ENCODE measurements around the gene RHOC.

Gene RHOC

DNA sequence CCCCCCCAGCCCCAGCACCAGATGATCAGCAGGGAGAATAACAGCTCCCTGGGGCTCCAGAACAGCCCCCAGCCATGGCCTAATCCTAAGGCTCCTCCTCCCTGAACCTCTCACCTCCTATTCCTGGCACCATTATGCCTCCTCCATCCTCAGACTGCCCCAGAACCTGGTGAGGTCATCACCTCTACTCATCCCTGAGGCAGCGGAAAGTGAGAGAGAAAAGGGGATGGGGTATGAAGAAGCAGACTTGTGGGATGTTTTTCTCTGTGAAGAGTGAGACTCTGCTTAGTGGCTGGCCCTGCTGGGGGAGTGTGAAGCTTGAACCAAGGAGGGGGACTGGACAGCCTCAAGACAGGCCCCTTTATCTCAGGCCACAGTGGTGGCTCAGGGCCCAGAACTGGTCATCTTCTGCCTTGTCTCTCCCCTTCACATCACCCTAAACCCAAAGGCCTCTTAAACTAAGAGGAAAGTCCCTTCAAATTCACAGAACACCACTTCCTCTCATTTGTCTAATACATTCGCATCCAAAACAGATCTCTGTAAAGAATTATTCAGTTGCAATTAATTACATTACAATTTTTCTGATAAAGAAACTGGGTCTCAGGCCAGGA lies 10.4 kb upstream of the RHOC start:
- DNase-seq (ENCODE audit: low read depth in 2 of 2), result no peak

DNA sequence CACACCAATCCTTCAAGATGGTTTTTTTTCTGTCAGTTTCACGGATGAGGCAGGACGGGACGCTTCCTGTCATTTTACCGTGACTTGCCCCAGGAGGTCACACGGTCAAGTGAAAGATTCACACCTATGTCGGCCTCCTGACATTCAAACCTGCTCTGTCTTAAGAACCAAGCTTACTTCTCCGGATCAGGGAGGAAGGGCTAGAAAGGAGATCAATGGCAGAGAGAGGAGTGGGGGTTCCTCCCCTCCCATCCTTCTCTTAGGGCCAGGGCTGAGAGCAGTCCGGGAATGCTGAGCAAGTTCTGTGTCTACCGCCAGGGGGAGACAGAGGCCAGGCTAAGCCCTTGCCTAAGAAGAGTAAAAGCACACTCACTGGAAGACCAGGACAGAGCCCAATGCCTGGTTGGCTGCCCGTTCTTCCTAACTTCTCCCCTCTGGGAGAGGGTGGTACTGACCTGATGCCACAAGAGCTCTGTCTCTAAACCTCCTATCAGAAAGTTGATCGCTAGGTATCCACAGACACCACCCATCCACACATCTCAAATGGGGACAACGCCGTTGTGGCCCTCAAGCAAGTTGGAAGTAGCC lies 9.3 kb upstream of the RHOC start:
- peak; percentile 74 to 76 for DNase-seq (ENCODE audit: low read depth in 2 of 2)

GRCh38 chr1:112715264-112716053 lies 8.5 kb upstream of the RHOC start, which contains the start of gene PPM1J:
Gene PPM1J (minus strand): TSS chr1:112715332. CDS start chr1:112715301, 31 bp downstream.
- DNase-seq (ENCODE audit: low read depth in 2 of 2), result peak; percentile 73 to 77

GRCh38 chr1:112714313-112715263 lies 7.7 kb upstream of the RHOC start:
- DNase-seq (ENCODE audit: low read depth in 2 of 2), result no peak

DNA sequence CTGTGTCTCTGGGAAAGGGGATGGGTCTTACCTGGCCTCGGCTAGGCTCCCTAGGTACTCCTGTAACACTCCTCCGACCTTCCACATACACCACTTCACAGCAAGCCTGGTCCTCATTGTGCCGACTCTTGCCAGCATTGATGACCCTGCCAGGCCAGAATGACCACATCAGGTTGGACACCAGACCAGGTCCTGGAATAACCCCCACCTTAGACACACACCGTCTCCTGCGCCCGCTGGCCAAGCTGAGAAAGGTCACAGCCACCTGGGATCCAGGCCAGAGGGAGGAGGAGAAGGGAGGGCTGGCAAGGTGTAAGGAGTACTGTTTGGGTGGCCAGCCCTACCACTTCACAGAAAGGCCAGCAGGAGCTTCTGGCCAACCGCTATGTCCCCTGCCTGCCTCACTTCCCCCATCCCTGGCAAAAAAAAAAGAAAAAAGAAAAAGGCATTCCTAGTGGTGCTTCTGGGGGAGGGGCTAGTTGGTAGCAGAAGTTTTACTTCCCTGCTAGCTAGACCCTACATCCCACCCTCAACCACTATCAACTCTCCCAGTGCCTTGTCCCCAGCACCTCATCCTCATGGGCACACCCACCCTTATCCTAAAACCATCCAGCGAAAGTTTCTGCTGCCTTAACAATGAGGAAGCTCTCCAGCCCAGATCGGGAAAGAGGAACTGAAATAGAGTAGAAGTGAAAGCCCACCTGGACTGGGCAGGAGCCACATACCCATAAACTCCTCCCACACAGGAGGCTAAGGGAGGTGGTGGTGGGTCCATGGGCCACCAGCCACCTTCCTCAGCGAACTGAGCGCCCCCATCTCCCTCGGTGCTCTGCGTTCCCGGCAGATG lies 6.8 kb upstream of the RHOC start:
- no peak for DNase-seq (ENCODE audit: low read depth in 2 of 2)

- DNase-seq (ENCODE audit: low read depth in 2 of 2), result no peak
These were observed 5.8 kb upstream of the RHOC start for GRCh38 chr1:112712701-112713128.

- no peak for DNase-seq (ENCODE audit: low read depth in 2 of 2)
These were observed 5.3 kb upstream of the RHOC start for GRCh38 chr1:112712191-112712590.

DNA sequence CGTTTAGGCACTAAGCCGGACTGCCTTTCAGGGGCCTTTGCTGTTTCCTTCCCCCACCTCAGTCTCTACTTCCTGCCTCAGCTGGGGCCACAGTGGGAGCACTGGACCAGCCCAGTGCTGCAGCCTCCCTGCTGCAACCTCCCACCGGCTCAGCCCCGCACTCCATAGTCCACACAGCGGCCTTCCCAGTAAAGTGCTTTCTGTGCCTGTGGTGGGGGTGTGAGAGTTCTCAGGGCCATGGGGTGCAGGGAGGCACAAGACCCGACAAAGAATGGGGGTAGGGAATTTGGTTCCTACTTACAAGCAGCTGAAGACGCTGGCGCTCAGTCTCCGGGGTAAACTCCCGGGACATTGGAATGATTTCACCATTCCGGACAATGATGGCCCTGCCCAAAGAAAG lies 4.7 kb upstream of the RHOC start:
- no peak for DNase-seq (ENCODE audit: low read depth in 2 of 2)

DNA sequence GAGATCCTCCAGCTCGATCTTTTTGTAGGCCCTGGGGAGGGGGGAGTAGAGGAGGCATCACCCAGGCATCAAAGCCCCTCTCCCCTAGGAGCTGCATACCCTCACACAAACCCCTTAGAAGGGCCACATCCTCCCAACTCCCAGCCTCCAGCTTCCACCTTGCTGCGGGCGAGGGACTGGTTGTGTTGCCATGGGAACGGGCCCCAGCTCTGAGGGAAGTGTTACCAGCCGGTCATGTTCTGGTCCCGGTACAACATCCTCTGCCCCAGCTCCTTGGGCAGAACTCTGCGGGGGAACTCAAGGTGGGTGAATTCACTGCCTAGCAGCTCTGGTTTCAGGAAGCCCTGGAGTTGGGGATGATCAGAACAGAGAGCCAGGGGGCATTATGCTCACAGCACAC lies 4.1 kb upstream of the RHOC start:
- no peak for DNase-seq (ENCODE audit: low read depth in 2 of 2)

DNA sequence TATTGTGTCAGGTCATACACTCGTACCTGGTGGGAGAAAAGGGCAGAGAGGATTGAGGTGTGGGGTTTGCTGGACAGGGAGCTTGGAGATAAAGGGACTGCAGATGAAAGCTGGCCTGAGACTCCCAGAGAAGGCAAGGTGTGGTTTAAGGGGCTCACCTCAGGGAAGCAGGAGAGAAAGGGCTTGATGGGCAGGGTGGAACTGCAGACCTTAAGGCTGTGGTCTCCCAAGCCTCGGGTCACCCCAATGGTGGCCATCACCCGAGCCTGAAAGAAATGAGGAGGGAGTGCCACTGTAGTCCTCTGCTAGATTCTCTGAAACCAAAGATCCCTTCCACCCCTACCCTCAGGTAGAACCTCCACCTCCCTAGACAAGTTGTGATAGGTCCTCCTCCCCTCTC lies 3.7 kb upstream of the RHOC start:
- DNase-seq (ENCODE audit: low read depth in 2 of 2), result no peak

DNA sequence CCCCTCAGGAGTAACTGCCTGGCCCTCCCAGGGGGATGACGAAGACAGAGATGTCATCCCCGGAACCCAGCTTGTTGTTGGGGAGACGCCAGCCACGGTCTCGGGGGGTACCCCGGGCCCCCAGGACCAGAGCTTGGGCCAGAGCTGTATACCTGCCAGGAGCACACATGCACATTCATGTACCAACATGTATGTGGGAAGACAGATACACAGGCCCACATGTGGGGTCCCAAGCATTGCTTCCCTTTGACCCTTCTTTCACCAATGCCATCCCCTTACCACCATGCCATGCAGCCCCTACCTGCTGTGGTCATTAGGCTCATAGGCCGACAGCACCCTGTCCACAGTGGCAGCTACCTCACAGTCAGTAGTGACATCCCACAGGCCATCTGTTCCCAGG lies 3.2 kb upstream of the RHOC start:
- DNase-seq (ENCODE audit: low read depth in 2 of 2), result no peak

- no peak for DNase-seq (ENCODE audit: low read depth in 2 of 2)
These were observed 1.6 kb upstream of the RHOC start for GRCh38 chr1:112708489-112708888.

- DNase-seq (ENCODE audit: low read depth in 2 of 2), result no peak
These were observed 1.1 kb upstream of the RHOC start for GRCh38 chr1:112708002-112708448.

- DNase-seq (ENCODE audit: low read depth in 2 of 2), result peak; percentile 64 to 67
These were observed 484 bp upstream of the RHOC start for GRCh38 chr1:112707221-112708001.

GRCh38 chr1:112704934-112705627 lies 1.8 kb downstream of the RHOC start:
- DNase-seq (ENCODE audit: low read depth in 2 of 2), result peak; percentile 92 to 93

DNA sequence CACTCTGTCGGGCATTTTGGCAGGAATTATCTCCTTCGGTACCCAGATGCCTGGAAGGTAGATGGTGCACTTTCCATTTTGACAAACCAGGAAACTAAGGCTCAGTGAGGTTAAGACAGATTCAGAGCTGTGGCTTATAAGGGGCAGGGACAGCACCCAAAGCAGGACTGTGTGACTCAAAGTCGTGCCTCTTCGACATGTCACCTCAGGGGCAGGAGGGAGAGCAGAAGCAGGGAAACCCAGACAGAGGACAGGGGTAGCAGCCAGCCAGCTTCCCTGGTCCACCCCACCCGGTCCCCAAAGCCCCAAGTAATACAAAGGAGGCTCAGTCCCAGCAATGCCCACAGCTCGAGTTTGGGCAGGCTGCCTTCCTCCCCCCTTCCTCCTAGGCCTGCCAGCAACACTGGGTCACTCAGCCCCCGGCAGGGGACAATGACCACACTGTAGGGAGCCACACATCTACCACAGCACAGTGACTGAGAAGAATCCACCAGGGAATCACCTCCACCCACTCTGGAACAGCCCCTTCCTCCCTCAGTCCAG lies 2.5 kb downstream of the RHOC start:
- no peak for DNase-seq (ENCODE audit: low read depth in 2 of 2)

GRCh38 chr1:112703706-112704105 lies 3.2 kb downstream of the RHOC start:
- no peak for DNase-seq (ENCODE audit: low read depth in 2 of 2)

DNA sequence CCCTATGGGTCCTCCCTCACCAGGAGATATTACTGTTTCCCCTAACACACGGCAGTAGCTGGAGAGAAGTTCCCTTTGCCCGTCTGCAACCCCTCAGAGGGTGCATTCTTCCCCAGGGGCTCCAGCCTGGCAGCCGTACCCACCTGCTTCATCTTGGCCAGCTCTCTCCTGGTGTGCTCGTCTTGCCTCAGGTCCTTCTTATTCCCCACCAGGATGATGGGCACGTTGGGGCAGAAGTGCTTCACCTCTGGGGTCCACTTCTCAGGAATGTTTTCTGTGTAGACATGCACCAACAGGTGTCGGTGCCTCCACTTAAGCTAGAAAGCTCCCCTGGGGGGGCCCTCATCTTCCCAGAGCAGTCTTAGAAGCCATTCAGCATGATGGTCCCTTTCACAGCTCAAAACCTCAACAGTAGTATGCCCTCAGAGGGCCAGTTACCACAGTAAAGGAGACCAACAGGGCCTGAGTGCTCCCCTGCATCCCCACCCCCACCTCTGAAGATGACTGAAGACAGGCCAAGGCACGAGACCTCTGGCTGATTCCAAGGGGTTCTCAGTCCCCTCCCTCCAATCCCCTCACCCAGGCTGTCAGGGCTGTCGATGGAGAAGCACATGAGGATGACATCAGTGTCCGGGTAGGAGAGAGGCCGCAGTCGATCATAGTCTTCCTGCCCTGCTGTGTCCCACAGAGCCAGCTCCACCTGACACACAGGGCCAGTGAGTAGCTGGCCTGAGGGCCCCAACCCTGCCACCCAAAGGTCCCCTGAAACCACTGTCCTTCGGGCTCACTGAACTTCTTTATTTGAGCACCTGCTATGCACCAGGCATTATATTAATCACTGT lies 4.3 kb downstream of the RHOC start:
- DNase-seq (ENCODE audit: low read depth in 2 of 2), result no peak

Data from fibroblast of skin of left quadriceps (primary cell).